ENCODE data around the gene CDHR1. TPM values are rescaled to one million over a fixed set of nuclear protein-coding genes. Genes with fewer than 3 reads are reported as not detected.

CDHR1 gene
- total and polyA plus RNA-seq, 8 donors = 0.06 to 77.6 (median 3.5) TPM; not detected in 4

GRCh38 chr10:84202349-84202748, 8.0 kb downstream of the CDHR1 start:
- no peak overlapping the region for H3K27ac ChIP-seq
- H3K27me3 ChIP-seq = peaks cover 0 to 43% (median 6%) of the 10 kb centered on the region in 3 donors
- TF ChIP-seq EP300 (IDR thresholded peaks at IDR 0.05) (no peak), POLR2AphosphoS5 (IDR thresholded peaks at IDR 0.05) (no peak), POLR2A (IDR thresholded peaks at IDR 0.05) (no peak)
- TF ChIP-seq, protein P1, sequence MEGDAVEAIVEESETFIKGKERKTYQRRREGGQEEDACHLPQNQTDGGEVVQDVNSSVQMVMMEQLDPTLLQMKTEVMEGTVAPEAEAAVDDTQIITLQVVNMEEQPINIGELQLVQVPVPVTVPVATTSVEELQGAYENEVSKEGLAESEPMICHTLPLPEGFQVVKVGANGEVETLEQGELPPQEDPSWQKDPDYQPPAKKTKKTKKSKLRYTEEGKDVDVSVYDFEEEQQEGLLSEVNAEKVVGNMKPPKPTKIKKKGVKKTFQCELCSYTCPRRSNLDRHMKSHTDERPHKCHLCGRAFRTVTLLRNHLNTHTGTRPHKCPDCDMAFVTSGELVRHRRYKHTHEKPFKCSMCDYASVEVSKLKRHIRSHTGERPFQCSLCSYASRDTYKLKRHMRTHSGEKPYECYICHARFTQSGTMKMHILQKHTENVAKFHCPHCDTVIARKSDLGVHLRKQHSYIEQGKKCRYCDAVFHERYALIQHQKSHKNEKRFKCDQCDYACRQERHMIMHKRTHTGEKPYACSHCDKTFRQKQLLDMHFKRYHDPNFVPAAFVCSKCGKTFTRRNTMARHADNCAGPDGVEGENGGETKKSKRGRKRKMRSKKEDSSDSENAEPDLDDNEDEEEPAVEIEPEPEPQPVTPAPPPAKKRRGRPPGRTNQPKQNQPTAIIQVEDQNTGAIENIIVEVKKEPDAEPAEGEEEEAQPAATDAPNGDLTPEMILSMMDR (IDR thresholded peaks at IDR 0.05) = no peak
- intact Hi-C loops (cut with DNase I; ENCODE audit: low total_unique reads) = no loop called here
- 80 to 93% (median 92%) methylated on average over 5 of the region's 5 CpGs for WGBS, 5 donors
- H3K36me3 ChIP-seq = no peaks in the 10 kb centered on the region
- no peak for DNase-seq
- no peaks in the 10 kb centered on the region for H3K9me3 ChIP-seq
- no peak overlapping the region for H3K4me3 ChIP-seq
- H3K4me1 ChIP-seq = peaks cover 0 to 3% (median 0%) of the 10 kb centered on the region in 4 donors

DNA sequence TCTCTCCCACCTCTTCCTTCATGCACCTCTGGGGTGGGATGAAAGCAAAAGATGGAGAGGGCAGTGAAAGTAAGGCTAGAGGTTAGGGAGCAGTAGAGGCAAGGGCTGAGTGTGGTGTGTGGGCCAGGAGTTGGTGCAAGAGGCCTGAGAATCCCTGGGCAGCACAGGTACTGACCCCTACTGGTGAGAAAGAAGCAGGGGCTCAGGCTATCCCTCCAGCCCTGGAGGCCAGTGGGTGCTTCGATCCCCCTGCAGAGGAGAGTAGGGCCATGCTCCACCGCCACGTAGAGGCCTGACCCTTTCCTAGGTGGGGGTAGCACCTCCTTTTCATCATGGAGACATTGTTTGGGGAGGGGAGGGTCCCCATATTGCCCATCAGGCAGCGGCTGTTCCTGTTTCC, 9.8 kb downstream of the CDHR1 start:
- H3K4me1 ChIP-seq = no peaks in the 10 kb centered on the region
- peaks cover 0 to 50% (median 0%) of the 10 kb centered on the region in 3 donors for H3K27me3 ChIP-seq
- TF ChIP-seq, protein P1 (IDR thresholded peaks at IDR 0.05) = no peak
- TF ChIP-seq POLR2A (IDR thresholded peaks at IDR 0.05) (no peak), EP300 (IDR thresholded peaks at IDR 0.05) (no peak), POLR2AphosphoS5 (IDR thresholded peaks at IDR 0.05) (no peak)
- H3K4me3 ChIP-seq = no peak overlapping the region
- intact Hi-C loops (cut with DNase I; ENCODE audit: low total_unique reads) = no loop called here
- WGBS, 5 donors = 67 to 93% (median 86%) methylated on average over 3 to 4 of the region's 4 CpGs
- no peaks in the 10 kb centered on the region for H3K9me3 ChIP-seq
- no peak overlapping the region for H3K27ac ChIP-seq
- H3K36me3 ChIP-seq = no peaks in the 10 kb centered on the region
- no peak for DNase-seq

GRCh38 chr10:84204610-84205009, 10.3 kb downstream of the CDHR1 start:
- H3K4me1 ChIP-seq = no peaks in the 10 kb centered on the region
- intact Hi-C loops (cut with DNase I; ENCODE audit: low total_unique reads) = no loop called here
- no peak overlapping the region for H3K4me3 ChIP-seq
- no peak overlapping the region for H3K27ac ChIP-seq
- TF ChIP-seq POLR2A (IDR thresholded peaks at IDR 0.05) (no peak), EP300 (IDR thresholded peaks at IDR 0.05) (no peak), POLR2AphosphoS5 (IDR thresholded peaks at IDR 0.05) (no peak)
- TF ChIP-seq, protein P1 (IDR thresholded peaks at IDR 0.05) = no peak
- H3K36me3 ChIP-seq = no peaks in the 10 kb centered on the region
- 88 to 95% (median 91%) methylated on average over 4 of the region's 4 CpGs for WGBS, 5 donors
- H3K27me3 ChIP-seq = peaks cover 0 to 50% (median 0%) of the 10 kb centered on the region in 3 donors
- no peak for DNase-seq
- H3K9me3 ChIP-seq = no peaks in the 10 kb centered on the region

- WGBS, 5 donors = 33 to 39% (median 36%) methylated on average over 8 of the region's 8 CpGs
- TF ChIP-seq, protein P1 (IDR thresholded peaks at IDR 0.05) = peak in 4 of 7 experiments; percentile 20 to 56 (median 50)
- TF ChIP-seq EP300 (IDR thresholded peaks at IDR 0.05) = no peak
- DNase-seq = peak; percentile 36 to 63
Measured at GRCh38 chr10:84205049-84205852, 10.9 kb downstream of the CDHR1 start.

More at GRCh38 chr10:84205049-84205852, 10.9 kb downstream of the CDHR1 start:
- Histone ChIP-seq H3K4me1 (no peaks in the 10 kb centered on the region), H3K27ac (no peak overlapping the region), H3K4me3 (no peak overlapping the region), H3K9me3 (no peaks in the 10 kb centered on the region), H3K36me3 (no peaks in the 10 kb centered on the region), H3K27me3 (peaks cover 0 to 50% (median 0%) of the 10 kb centered on the region in 3 donors)
- intact Hi-C loops (cut with DNase I; ENCODE audit: low total_unique reads) = no loop called here

Data from stomach (tissue), 9 donors.